HG02610 (cell line): Measurements from ENCODE around the gene SLC9A9.
A peak's percentile ranks its signal among the peaks of the same experiment; 100 is the strongest.

Experiments used
- ATAC-seq: cut with Tn5 transposase; IDR thresholded peaks from one replicate; pipeline ENCODE4 v1.9.1; 2021; ENCODE audit warnings: mild to moderate bottlenecking, moderate library complexity; ENCODE audit not compliant: unreplicated experiment

SLC9A9 gene

GRCh38 chr3:143337387-143337786, 510.9 kb downstream of the SLC9A9 start:
- ATAC-seq = no peak

GRCh38 chr3:143334231-143334630, 514.0 kb downstream of the SLC9A9 start:
- no peak for ATAC-seq

- ATAC-seq = no peak
Observed at GRCh38 chr3:143333367-143333766, 514.9 kb downstream of the SLC9A9 start.

- no peak for ATAC-seq
Observed at GRCh38 chr3:143332026-143332425, 516.2 kb downstream of the SLC9A9 start.

GRCh38 chr3:143331350-143331749, 516.9 kb downstream of the SLC9A9 start:
- no peak for ATAC-seq

GRCh38 chr3:143330296-143330868, 517.9 kb downstream of the SLC9A9 start:
- no peak for ATAC-seq

- no peak for ATAC-seq
Observed at GRCh38 chr3:143329567-143330211, 518.6 kb downstream of the SLC9A9 start.

- ATAC-seq = no peak
Observed at GRCh38 chr3:143328451-143328850, 519.8 kb downstream of the SLC9A9 start.

- no peak for ATAC-seq
Observed at GRCh38 chr3:143326983-143327778, 521.1 kb downstream of the SLC9A9 start.

- no peak for ATAC-seq
Observed at GRCh38 chr3:143321058-143321769, 527.1 kb downstream of the SLC9A9 start.

- ATAC-seq = no peak
Observed at GRCh38 chr3:143315766-143316165, 532.5 kb downstream of the SLC9A9 start.

- no peak for ATAC-seq
Observed at GRCh38 chr3:143314251-143315093, 533.8 kb downstream of the SLC9A9 start.

GRCh38 chr3:143313893-143314188, 534.4 kb downstream of the SLC9A9 start:
- ATAC-seq = no peak

- ATAC-seq = no peak
Observed at GRCh38 chr3:143313025-143313892, 535.0 kb downstream of the SLC9A9 start.

- no peak for ATAC-seq
Observed at GRCh38 chr3:143311096-143311495, 537.2 kb downstream of the SLC9A9 start.

GRCh38 chr3:143309705-143310104, 538.6 kb downstream of the SLC9A9 start:
- ATAC-seq = no peak

- peak; percentile 86 for ATAC-seq
Observed at GRCh38 chr3:143307613-143308183, 540.6 kb downstream of the SLC9A9 start.

- ATAC-seq = no peak
Observed at GRCh38 chr3:143306407-143306806, 541.9 kb downstream of the SLC9A9 start.

- no peak for ATAC-seq
Observed at GRCh38 chr3:143302638-143303171, 545.6 kb downstream of the SLC9A9 start.
